ENCODE results near the gene DDX25. TPM values are rescaled to one million over a fixed set of nuclear protein-coding genes. Genes with fewer than 3 reads are reported as not detected.

Gene DDX25
- total RNA-seq, 1 experiment from 2014 or later: not detected

GRCh38 chr11:125934473-125934872 is 30.2 kb downstream of the DDX25 start:
- Histone ChIP-seq H3K4me3 (no peak overlapping the region), H3K4me1 (replicated peaks) (no peaks in the 10 kb centered on the region), H3K27me3 (replicated peaks) (no peaks in the 10 kb centered on the region), H3K9me3 (replicated peaks) (no peaks in the 10 kb centered on the region), H3K27ac (no peak overlapping the region), H3K36me3 (no peaks in the 10 kb centered on the region)
- DNase-seq (ENCODE audit: low read depth in 1 of 2, low spot score in 2 of 2): no peak

- no peaks in the 10 kb centered on the region for H3K9me3 ChIP-seq (replicated peaks)
- H3K4me1 ChIP-seq (replicated peaks): no peaks in the 10 kb centered on the region
- H3K27me3 ChIP-seq (replicated peaks): no peaks in the 10 kb centered on the region
- no peak overlapping the region for H3K4me3 ChIP-seq
- DNase-seq (ENCODE audit: low read depth in 1 of 2, low spot score in 2 of 2): no peak
- no peaks in the 10 kb centered on the region for H3K36me3 ChIP-seq
- H3K27ac ChIP-seq: no peak overlapping the region
Observed at GRCh38 chr11:125935056-125935455, 30.7 kb downstream of the DDX25 start.

GRCh38 chr11:125935618-125936199 is 31.4 kb downstream of the DDX25 start:
- Histone ChIP-seq H3K27me3 (replicated peaks) (no peaks in the 10 kb centered on the region), H3K27ac (no peak overlapping the region), H3K4me3 (no peak overlapping the region), H3K4me1 (replicated peaks) (no peaks in the 10 kb centered on the region), H3K9me3 (replicated peaks) (no peaks in the 10 kb centered on the region), H3K36me3 (no peaks in the 10 kb centered on the region)
- no peak for DNase-seq (ENCODE audit: low read depth in 1 of 2, low spot score in 2 of 2)

GRCh38 chr11:125938418-125938817 is 34.1 kb downstream of the DDX25 start:
- Histone ChIP-seq H3K36me3 (no peaks in the 10 kb centered on the region), H3K27me3 (replicated peaks) (no peaks in the 10 kb centered on the region), H3K4me1 (replicated peaks) (no peaks in the 10 kb centered on the region), H3K27ac (no peak overlapping the region), H3K4me3 (no peak overlapping the region), H3K9me3 (replicated peaks) (no peaks in the 10 kb centered on the region)
- DNase-seq (ENCODE audit: low read depth in 1 of 2, low spot score in 2 of 2): no peak

GRCh38 chr11:125939081-125939521 is 34.8 kb downstream of the DDX25 start:
- Histone ChIP-seq H3K4me1 (replicated peaks) (no peaks in the 10 kb centered on the region), H3K4me3 (no peak overlapping the region), H3K27me3 (replicated peaks) (no peaks in the 10 kb centered on the region), H3K36me3 (no peaks in the 10 kb centered on the region), H3K27ac (no peak overlapping the region), H3K9me3 (replicated peaks) (no peaks in the 10 kb centered on the region)
- no peak for DNase-seq (ENCODE audit: low read depth in 1 of 2, low spot score in 2 of 2)

GRCh38 chr11:125940145-125940544 is 35.8 kb downstream of the DDX25 start:
- DNase-seq (ENCODE audit: low read depth in 1 of 2, low spot score in 2 of 2): no peak
- no peaks in the 10 kb centered on the region for H3K27me3 ChIP-seq (replicated peaks)
- H3K36me3 ChIP-seq: no peaks in the 10 kb centered on the region
- H3K9me3 ChIP-seq (replicated peaks): no peaks in the 10 kb centered on the region
- no peaks in the 10 kb centered on the region for H3K4me1 ChIP-seq (replicated peaks)
- no peak overlapping the region for H3K27ac ChIP-seq
- H3K4me3 ChIP-seq: no peak overlapping the region

- Histone ChIP-seq H3K36me3 (no peaks in the 10 kb centered on the region), H3K4me1 (replicated peaks) (no peaks in the 10 kb centered on the region), H3K27me3 (replicated peaks) (no peaks in the 10 kb centered on the region), H3K9me3 (replicated peaks) (no peaks in the 10 kb centered on the region), H3K27ac (no peak overlapping the region), H3K4me3 (no peak overlapping the region)
- DNase-seq (ENCODE audit: low read depth in 1 of 2, low spot score in 2 of 2): no peak
Observed at GRCh38 chr11:125941267-125941618, 36.9 kb downstream of the DDX25 start.

GRCh38 chr11:125941619-125942611 is 37.6 kb downstream of the DDX25 start:
- no peak overlapping the region for H3K4me3 ChIP-seq
- H3K27ac ChIP-seq: no peak overlapping the region
- H3K4me1 ChIP-seq (replicated peaks): no peaks in the 10 kb centered on the region
- no peak for DNase-seq (ENCODE audit: low read depth in 1 of 2, low spot score in 2 of 2)
- H3K27me3 ChIP-seq (replicated peaks): no peaks in the 10 kb centered on the region
- H3K9me3 ChIP-seq (replicated peaks): no peaks in the 10 kb centered on the region
- no peaks in the 10 kb centered on the region for H3K36me3 ChIP-seq

GRCh38 chr11:125942771-125943428 is 38.6 kb downstream of the DDX25 start:
- DNase-seq (ENCODE audit: low read depth in 1 of 2, low spot score in 2 of 2): no peak
- H3K27me3 ChIP-seq (replicated peaks): no peaks in the 10 kb centered on the region
- no peak overlapping the region for H3K4me3 ChIP-seq
- no peaks in the 10 kb centered on the region for H3K4me1 ChIP-seq (replicated peaks)
- no peaks in the 10 kb centered on the region for H3K9me3 ChIP-seq (replicated peaks)
- H3K36me3 ChIP-seq: no peaks in the 10 kb centered on the region
- H3K27ac ChIP-seq: no peak overlapping the region

- Histone ChIP-seq H3K27ac (no peak overlapping the region), H3K36me3 (no peaks in the 10 kb centered on the region), H3K27me3 (replicated peaks) (no peaks in the 10 kb centered on the region), H3K4me1 (replicated peaks) (no peaks in the 10 kb centered on the region), H3K4me3 (no peak overlapping the region), H3K9me3 (replicated peaks) (no peaks in the 10 kb centered on the region)
- no peak for DNase-seq (ENCODE audit: low read depth in 1 of 2, low spot score in 2 of 2)
Observed at GRCh38 chr11:125943661-125944349, 39.5 kb downstream of the DDX25 start.

GRCh38 chr11:125944350-125945010 is 40.2 kb downstream of the DDX25 start:
- Histone ChIP-seq H3K36me3 (no peaks in the 10 kb centered on the region), H3K4me3 (no peak overlapping the region), H3K27ac (no peak overlapping the region), H3K4me1 (replicated peaks) (no peaks in the 10 kb centered on the region), H3K9me3 (replicated peaks) (no peaks in the 10 kb centered on the region), H3K27me3 (replicated peaks) (no peaks in the 10 kb centered on the region)
- DNase-seq (ENCODE audit: low read depth in 1 of 2, low spot score in 2 of 2): no peak

- H3K4me3 ChIP-seq: no peak overlapping the region
- no peaks in the 10 kb centered on the region for H3K27me3 ChIP-seq (replicated peaks)
- DNase-seq (ENCODE audit: low read depth in 1 of 2, low spot score in 2 of 2): no peak
- no peaks in the 10 kb centered on the region for H3K36me3 ChIP-seq
- H3K9me3 ChIP-seq (replicated peaks): no peaks in the 10 kb centered on the region
- no peak overlapping the region for H3K27ac ChIP-seq
- no peaks in the 10 kb centered on the region for H3K4me1 ChIP-seq (replicated peaks)
Observed at GRCh38 chr11:125945011-125945796, 40.9 kb downstream of the DDX25 start.

Measured in SJSA1 (cell line).